GM19099 (cell line): Measurements from ENCODE around the gene THY1.

Experiments used
- POLR2A ChIP-seq: IDR thresholded peaks from 3 replicates; pipeline ENCODE4 v1.6.1; 2011; ENCODE audit warnings: low read depth; ENCODE audit not compliant: insufficient read length; ENCODE audit errors: extremely low read depth

The THY1 gene

DNA sequence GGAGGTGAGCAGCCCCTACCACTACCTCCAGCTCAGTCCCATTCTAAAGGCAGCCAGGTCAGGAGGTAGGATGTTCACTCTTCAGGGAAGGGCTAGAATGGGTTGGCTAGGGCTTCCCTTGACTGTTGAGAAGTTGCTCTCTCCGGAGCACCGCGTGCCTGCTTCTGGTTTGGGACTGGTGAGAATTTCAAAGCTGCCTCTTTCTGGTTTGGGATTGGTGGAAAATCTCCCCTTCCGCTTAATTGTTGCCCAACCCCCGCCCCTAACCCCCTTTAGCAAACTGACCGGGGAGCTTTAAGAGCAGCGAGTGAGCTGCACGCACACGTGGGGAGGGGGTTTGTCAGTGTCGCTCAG is 42.2 kb downstream of the THY1 start:
- TF ChIP-seq POLR2A, result no peak

DNA sequence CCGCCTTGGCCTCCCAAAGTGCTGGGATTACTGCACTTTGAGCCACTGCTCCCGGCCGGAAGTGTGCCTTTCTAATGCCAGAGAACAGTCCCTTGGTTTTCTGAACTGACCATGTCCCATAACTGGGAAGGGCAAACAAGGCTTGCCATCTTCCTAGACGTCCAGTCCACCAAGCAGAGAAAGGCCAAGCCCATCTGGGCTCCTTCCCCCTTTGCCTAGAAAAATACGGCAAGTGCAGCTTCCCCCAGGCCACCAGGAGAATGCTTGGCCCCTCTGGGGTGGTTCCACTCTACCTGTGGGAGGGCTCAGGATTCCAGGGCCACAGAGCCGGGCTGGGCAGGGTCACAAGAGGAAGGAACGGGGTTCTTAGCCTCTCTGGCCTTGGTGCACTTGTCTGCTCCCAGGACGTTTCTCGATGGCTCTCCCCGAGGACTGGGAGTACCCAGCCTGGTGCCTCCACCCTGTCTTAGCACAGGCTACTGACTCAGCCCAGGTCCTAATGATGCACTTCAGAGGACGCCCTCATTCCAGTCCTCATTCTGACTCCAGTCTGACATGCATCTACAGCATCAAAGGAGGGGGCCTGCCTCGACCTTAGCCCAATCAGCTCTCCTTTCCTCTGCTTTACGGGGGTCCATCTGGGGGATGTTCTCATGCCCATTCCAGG is 42.7 kb downstream of the THY1 start:
- no peak for TF ChIP-seq POLR2A

DNA sequence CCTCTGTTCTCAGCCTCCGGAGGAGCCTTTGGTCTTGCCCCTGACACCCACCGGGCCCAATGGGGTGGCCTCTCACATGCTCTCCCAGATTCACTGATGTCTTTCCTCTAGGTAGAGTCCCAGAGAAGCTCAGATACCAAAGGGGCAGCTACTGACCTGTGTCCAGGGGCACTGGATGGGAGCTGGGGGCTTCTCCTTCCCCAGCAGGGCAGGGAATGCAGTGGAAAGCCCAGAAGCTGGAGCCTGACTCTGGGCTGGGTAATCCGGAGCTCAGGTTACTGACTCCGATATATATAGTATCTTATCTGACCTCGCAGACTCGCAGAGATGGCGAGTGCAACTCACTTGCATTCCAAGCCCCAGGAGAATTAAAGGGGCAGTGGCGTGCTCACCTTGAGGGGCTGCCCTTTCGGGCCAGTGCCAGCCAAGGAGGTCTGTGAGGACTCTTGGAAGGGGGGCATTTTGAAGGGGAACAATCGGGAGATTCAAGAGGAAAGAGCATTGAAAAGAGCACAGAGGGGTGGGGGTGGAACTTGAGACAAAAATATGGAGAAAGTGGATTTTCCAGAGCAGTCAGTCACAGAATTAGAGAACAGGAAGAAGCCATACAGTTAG is 44.0 kb downstream of the THY1 start:
- TF ChIP-seq POLR2A, result no peak

DNA sequence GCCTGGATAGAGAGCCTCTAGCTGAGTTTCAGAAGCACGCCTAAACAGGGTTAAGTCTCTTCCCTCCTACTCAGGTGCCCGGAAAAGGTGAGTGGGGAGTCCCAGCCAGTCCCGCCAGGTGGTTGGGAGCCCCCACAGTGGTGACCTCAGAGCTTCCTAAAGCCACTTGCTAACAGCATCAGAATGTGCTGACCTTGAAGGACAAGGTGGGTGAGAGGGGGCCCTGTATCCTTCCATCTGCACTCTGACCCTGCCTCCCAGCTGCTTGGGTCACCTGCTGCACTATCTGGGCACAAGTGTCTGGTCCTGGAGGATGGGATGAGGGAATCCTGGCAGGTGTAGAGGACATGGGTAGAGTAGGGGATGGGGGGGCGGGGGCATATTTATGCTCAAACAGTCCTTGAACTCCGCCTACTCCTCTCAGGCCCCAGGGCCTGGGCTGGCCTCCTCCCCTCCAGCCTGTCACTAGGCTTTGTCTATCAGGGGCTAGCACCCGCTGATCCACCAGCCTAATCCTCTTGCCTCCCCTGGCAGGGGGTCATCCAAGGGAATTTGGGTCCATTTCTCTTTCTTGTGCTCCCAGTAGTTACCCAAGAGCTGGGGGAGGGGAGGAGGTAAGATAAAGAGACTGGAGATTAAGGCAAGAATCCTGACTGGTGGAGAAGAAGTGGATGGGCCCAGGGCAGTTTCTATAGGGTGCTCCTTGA is 44.9 kb downstream of the THY1 start:
- TF ChIP-seq POLR2A, result no peak

GRCh38 chr11:119377112-119377901 is 45.7 kb downstream of the THY1 start:
- no peak for TF ChIP-seq POLR2A

DNA sequence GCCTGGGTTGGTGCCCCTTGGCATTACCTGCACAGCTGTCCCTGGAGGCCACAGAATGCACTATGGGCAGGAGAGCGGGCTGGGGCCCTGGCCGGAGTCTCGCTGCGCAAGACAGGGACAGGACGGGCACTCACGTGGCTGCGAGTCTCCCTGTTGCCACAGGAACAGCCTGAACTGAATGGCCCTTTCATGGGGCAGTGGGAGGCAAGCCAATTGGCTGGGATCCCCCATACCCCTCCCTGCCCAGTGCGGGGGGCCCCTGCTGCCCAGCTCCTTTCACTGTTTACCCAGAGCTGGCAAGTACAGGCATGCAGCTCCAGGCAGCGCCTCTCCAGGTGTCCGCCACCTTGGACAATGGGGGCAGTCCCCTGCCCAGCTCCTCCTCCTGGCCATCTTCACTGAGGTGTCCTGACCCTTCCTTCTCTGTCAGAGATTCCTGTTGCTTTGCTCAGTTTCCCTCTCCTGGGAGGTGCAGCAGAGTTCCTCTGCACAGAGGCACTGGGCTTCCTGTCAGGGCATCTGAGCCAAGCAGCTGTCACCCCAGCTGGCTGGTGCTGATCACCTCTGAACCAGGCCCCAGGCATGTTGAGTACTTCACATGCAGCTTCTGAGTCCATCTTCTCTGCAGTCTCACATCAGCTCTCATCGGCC is 46.6 kb downstream of the THY1 start:
- TF ChIP-seq POLR2A, result no peak

DNA sequence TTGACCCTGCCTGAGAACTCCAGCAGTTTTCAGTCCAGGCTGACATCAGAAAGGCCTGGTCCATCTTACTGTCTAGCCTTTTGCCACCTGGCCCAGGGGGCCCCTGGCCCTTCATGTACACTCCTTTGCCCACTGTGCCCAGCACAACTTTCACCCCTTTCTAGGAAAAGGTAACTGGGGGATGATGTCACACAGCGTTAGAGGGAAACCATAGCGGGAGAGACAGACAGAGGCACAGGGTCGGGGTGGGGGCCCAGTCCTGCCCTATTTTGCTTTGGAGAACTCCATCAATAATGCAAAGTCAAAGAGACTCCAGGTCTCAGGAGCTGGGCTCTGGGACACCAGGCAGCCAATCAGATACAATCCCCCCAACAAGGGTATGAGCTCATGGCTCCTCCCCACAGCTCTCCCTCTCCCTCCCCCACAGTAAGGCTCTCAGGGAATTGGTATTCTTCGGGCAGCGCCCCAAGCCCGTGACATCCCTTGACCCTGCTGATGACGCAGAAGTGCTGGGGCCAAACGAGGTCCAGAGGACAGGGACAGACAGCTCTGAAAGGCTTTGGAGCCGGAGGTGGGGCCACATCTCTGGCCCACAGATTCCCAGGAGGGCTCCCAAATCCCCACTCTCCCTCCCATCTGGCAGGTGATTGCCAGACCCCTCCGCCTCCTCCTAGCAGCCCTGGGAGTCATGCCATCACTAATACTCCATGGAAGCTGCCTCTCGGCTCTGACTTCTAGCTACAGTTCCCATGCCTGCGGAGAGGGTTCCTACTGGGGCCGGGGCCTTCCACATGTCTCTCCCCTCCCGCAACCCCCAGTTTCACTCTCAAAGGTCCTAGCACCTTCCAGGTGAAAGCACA is 47.4 kb downstream of the THY1 start:
- TF ChIP-seq POLR2A, result no peak

DNA sequence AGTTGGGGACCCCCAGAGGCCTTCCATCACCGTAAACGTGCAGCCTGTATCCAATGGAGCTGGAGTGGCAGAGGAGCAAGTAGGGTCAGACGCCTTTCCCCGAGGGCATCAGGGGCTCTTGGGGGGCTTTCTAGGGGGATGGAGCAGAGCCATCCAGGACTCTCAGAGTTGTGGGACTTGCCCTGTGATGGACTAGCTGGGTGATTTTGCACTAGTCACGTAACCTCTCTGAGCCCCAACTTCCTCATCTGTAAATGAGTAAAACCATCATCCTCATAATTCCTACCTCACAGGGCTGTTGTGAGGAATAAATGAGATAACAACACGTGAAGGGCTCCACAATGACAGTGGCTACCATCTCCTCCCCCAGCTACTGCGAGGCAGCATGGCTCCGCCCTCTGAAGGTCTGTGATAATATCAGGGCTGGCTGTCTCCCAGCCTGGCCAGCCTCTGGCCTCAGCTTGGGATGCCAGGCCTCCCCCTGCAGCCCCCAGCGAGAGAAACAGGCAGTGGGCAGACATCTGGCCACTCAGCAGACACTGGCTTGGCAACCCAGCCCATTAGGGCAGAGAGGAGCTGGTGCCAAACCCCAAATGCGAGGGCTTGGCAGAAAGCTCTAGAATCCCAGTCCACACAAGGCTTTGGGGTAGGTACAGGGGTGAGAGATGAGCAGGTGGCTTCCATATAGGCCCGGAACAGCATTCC is 48.2 kb downstream of the THY1 start:
- no peak for TF ChIP-seq POLR2A

GRCh38 chr11:119373921-119374631 is 48.9 kb downstream of the THY1 start:
- no peak for TF ChIP-seq POLR2A

DNA sequence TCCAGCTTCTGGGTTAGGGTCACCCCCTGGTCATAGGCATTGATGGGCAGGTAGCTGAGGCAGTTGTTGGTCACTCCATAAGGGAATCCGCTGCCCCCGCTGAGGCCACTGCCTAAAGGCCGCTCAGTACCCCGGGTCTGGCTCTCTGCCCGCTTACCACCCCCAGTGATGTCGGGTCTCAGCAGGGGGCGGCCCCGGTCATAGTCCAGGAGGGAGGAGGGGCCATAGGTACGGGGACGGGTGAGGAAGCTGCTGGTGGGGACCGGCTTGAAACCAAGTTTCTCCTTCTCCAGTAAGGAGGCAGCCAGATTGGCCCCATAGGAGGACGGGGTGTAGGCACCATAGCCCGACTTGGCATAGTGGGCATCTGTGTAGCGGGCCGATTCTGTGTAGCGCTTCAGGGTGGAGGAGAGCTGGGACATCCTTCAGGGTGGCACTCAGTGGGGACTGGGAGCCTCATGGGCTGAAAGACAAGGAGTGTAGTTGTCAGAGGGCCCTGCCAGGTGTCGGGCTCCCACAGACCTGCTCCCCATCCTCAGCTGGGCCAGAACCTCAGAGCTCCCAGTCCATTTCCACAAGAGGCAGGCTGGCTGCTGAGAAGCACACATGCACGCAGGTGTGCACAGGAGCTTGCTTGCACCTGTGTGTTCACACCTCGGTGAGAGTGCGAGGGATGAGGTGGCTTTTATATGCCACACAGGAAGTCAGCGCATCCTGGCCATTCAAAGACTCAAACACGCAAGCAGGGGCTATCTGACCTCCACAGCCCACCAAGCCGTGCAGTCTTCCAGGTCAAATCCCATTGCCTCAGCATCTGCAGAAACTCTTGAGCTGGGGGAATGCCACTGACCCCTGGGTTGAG is 49.7 kb downstream of the THY1 start:
- no peak for TF ChIP-seq POLR2A

DNA sequence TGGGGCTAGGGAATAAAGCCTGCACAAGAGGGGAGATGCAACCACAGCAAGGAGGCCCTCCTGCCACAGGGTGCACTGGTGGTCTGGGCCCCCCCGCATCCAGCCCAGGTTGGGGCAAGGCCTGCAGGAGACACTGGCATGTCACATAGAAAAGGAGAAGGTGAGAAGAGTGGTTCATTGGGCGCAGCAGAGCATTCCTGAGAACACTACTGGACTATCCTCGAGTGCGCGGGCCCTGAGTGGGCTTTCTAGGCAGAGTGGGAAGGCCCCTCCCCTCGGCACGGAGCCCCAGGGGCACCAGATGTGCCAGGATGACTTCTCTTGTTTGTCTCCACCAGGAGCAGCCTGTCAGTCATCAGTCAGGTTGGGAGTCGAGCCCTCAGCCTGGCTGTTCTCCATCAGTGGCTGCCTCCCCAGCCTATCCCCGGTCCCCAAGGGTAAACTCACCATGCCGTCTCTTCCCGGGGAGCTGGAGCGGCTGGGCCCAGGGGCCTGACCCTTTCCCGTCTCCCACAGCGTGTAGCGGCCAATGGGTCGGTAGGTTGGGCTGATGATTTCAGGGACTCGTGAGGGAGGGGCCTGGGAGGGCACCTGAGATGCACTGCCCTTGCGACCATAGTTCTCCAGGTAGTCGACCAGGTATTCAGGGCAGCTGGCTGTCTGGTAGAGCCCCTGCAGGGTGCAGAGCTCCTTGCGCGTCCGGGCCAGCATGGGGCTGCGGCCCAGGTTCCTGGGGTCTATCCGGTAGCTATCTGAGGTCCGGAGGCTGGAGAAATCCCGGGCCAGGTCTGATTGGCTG is 50.5 kb downstream of the THY1 start:
- no peak for TF ChIP-seq POLR2A
